ENCODE results near the gene PEAR1. TPM values are rescaled to one million over a fixed set of nuclear protein-coding genes. Genes with fewer than 3 reads are reported as not detected.

The PEAR1 gene
- polyA plus RNA-seq, 1 experiment, result 14.9 TPM

GRCh38 chr1:156849151-156849496 is 44.4 kb upstream of the PEAR1 start:
- DNase-seq (ENCODE audit: low read depth, low spot score), result no peak
- peaks cover 79% of the 10 kb centered on the region for H3K27me3 ChIP-seq (ENCODE audit: control insufficient read depth, insufficient read depth, low read length)
- TF ChIP-seq CTCF (IDR thresholded peaks at IDR 0.05; ENCODE audit: low read depth, low read length), result no peak
- ChIA-PET CTCF (interaction anchor here (0.9 to 3.3 kb wide), 3 partner anchors 10 to 27 kb away, joined by 4 to 27 read pairs (median 6); partner anchors contain the start of gene INSRR), POLR2A (interaction anchor here (0.6 kb wide), 1 partner anchor 71 kb away, joined by 3 read pairs; no protein-coding TSS in a partner anchor)
- no peak overlapping the region for H3K27ac ChIP-seq (ENCODE audit: low read depth, low read length)
- no peak overlapping the region for H3K4me3 ChIP-seq (ENCODE audit: low read depth, low read length)
- H3K9me3 ChIP-seq (ENCODE audit: control insufficient read depth, insufficient read depth, low read length), result peaks cover 9% of the 10 kb centered on the region; the same call in 1 of the 2 replicates

GRCh38 chr1:156851779-156852417 is 41.6 kb upstream of the PEAR1 start:
- no peak overlapping the region for H3K4me3 ChIP-seq (ENCODE audit: low read depth, low read length)
- H3K9me3 ChIP-seq (ENCODE audit: control insufficient read depth, insufficient read depth, low read length), result peaks cover 10% of the 10 kb centered on the region; the same call in 1 of the 2 replicates
- POLR2A ChIA-PET, result no interaction called here
- peaks cover 68% of the 10 kb centered on the region for H3K27me3 ChIP-seq (ENCODE audit: control insufficient read depth, insufficient read depth, low read length)
- DNase-seq (ENCODE audit: low read depth, low spot score), result no peak
- CTCF ChIA-PET, result interaction anchor here (1.0 to 1.7 kb wide), 3 partner anchors 10 to 126 kb away, joined by 6 to 10 read pairs (median 7); no protein-coding TSS in a partner anchor
- no peak for TF ChIP-seq CTCF (IDR thresholded peaks at IDR 0.05; ENCODE audit: low read depth, low read length)
- no peak overlapping the region for H3K27ac ChIP-seq (ENCODE audit: low read depth, low read length)

- POLR2A ChIA-PET, result no interaction called here
- H3K9me3 ChIP-seq (ENCODE audit: control insufficient read depth, insufficient read depth, low read length), result peaks cover 10% of the 10 kb centered on the region; the same call in 1 of the 2 replicates
- CTCF ChIA-PET, result interaction anchor here (1.0 to 1.7 kb wide), 3 partner anchors 10 to 127 kb away, joined by 6 to 10 read pairs (median 7); no protein-coding TSS in a partner anchor
- H3K27ac ChIP-seq (ENCODE audit: low read depth, low read length), result no peak overlapping the region
- H3K4me3 ChIP-seq (ENCODE audit: low read depth, low read length), result no peak overlapping the region
- DNase-seq (ENCODE audit: low read depth, low spot score), result peak; percentile 15
- TF ChIP-seq CTCF (IDR thresholded peaks at IDR 0.05; ENCODE audit: low read depth, low read length), result no peak
- H3K27me3 ChIP-seq (ENCODE audit: control insufficient read depth, insufficient read depth, low read length), result peaks cover 67% of the 10 kb centered on the region
Measured at GRCh38 chr1:156852418-156852874, 41.1 kb upstream of the PEAR1 start.

GRCh38 chr1:156853761-156854160 is 39.8 kb upstream of the PEAR1 start:
- ChIA-PET POLR2A (no interaction called here), CTCF (interaction anchor here (0.6 to 1.7 kb wide), 2 partner anchors 15 to 39 kb away, joined by 4 to 10 read pairs; no protein-coding TSS in a partner anchor)
- TF ChIP-seq CTCF (IDR thresholded peaks at IDR 0.05; ENCODE audit: low read depth, low read length), result no peak
- peaks cover 9% of the 10 kb centered on the region; the same call in 1 of the 2 replicates for H3K9me3 ChIP-seq (ENCODE audit: control insufficient read depth, insufficient read depth, low read length)
- peaks cover 67% of the 10 kb centered on the region for H3K27me3 ChIP-seq (ENCODE audit: control insufficient read depth, insufficient read depth, low read length)
- no peak for DNase-seq (ENCODE audit: low read depth, low spot score)
- H3K27ac ChIP-seq (ENCODE audit: low read depth, low read length), result no peak overlapping the region
- H3K4me3 ChIP-seq (ENCODE audit: low read depth, low read length), result no peak overlapping the region

- POLR2A ChIA-PET, result interaction anchor here (0.7 kb wide), 1 partner anchor 145 kb away, joined by 3 read pairs; no protein-coding TSS in a partner anchor
- Histone ChIP-seq H3K4me3 (ENCODE audit: low read depth, low read length) (no peak overlapping the region), H3K27ac (ENCODE audit: low read depth, low read length) (no peak overlapping the region), H3K27me3 (ENCODE audit: control insufficient read depth, insufficient read depth, low read length) (peaks cover 67% of the 10 kb centered on the region), H3K9me3 (ENCODE audit: control insufficient read depth, insufficient read depth, low read length) (peaks cover 7% of the 10 kb centered on the region; the same call in 1 of the 2 replicates)
- no peak for DNase-seq (ENCODE audit: low read depth, low spot score)
- CTCF ChIA-PET, result no interaction called here
- TF ChIP-seq CTCF (IDR thresholded peaks at IDR 0.05; ENCODE audit: low read depth, low read length), result peak; percentile 24
Measured at GRCh38 chr1:156854634-156855033, 38.9 kb upstream of the PEAR1 start.

Measured in AG04450 (cell line).